Muscle of leg (tissue), 16 donors: Measurements from ENCODE around the gene GPRIN1. TPM values are rescaled to one million over a fixed set of nuclear protein-coding genes. Genes with fewer than 3 reads are reported as not detected.

Source experiments
- DNase-seq: peaks from one replicate; pipeline ENCODE4 v3.0.0; 2013
- H3K27ac ChIP-seq: one replicate; pipeline ENCODE4 v1.5.1; 2013; ENCODE audit warnings: mild to moderate bottlenecking, low read length, control low read depth
- H3K27me3 ChIP-seq: one replicate; pipeline ENCODE4 v1.6.1; 2013; ENCODE audit warnings: low read length; ENCODE audit not compliant: control insufficient read depth, insufficient read depth
- H3K36me3 ChIP-seq: one replicate; pipeline ENCODE4 v1.6.1; 2013; ENCODE audit warnings: low read length; ENCODE audit not compliant: control insufficient read depth, insufficient read depth
- H3K4me1 ChIP-seq: one replicate; pipeline ENCODE4 v1.6.1; 2013; ENCODE audit warnings: low read length; ENCODE audit not compliant: control insufficient read depth, insufficient read depth
- H3K4me3 ChIP-seq: one replicate; pipeline ENCODE4 v1.5.1; 2013; ENCODE audit warnings: low read length, control low read depth
- H3K9me3 ChIP-seq: replicated peaks from 2 replicates; pipeline ENCODE4 v1.6.1; 2013; ENCODE audit warnings: low read depth, low read length; ENCODE audit not compliant: control insufficient read depth
- WGBS: methylation state at CpG from one replicate; pipeline ENCODE4 v1.1.5; 2013; ENCODE audit warnings: missing lambda C conversion rate; ENCODE audit not compliant: insufficient coverage; 5-methylcytosine and 5-hydroxymethylcytosine counted together
- long read RNA-seq, 11 donors: transcript quantifications; one replicate each; lab custom pipeline, GENCODE V29; 2026
- polyA plus RNA-seq, 8 donors: library from polyadenylated mRNA; unstranded; fragments of 120-200 nt; gene quantifications; one replicate each; pipeline versions ENCODE4 v1.2.1 to v1.2.3, GENCODE V29; 2013; ENCODE audit warnings: inconsistent platforms in 1 of 8, low replicate concordance in 1 of 8; ENCODE audit not compliant: insufficient read length in 8 of 8, insufficient read depth in 1 of 8
- total RNA-seq: library from RNA; stranded (reverse); fragments of 120-200 nt; gene quantifications from one replicate; pipeline ENCODE4 v1.2.4, GENCODE V29; 2013

Gene GPRIN1
- 0.49 TPM for total RNA-seq
- 1 to 10 TPM in 1 of 8 donors, under 1 TPM in 7; 0.51 to 2.8 (median 0.77) TPM for polyA plus RNA-seq
- long read RNA-seq, donor 1 = 0 reads
- long read RNA-seq, donor 2 = 0 reads
- long read RNA-seq, donor 3 = 0 reads
- long read RNA-seq, donor 4, full-length matches to known transcripts = 1 of 1 reads
- long read RNA-seq, donor 4, partial matches to known transcripts = 0 of 1 reads
- long read RNA-seq, donor 4, other reads (novel, unspliced or antisense) = 0 of 1 reads
- long read RNA-seq, donor 5 = 0 reads
- long read RNA-seq, donor 6 = 0 reads
- long read RNA-seq, donor 7, full-length matches to known transcripts = 1 of 1 reads
- long read RNA-seq, donor 7, partial matches to known transcripts = 0 of 1 reads
- long read RNA-seq, donor 7, other reads (novel, unspliced or antisense) = 0 of 1 reads
- long read RNA-seq, donor 8 = 0 reads
- long read RNA-seq, donor 9 = 0 reads
- long read RNA-seq, donor 10 = 0 reads
- long read RNA-seq, donor 11 = 0 reads

DNA sequence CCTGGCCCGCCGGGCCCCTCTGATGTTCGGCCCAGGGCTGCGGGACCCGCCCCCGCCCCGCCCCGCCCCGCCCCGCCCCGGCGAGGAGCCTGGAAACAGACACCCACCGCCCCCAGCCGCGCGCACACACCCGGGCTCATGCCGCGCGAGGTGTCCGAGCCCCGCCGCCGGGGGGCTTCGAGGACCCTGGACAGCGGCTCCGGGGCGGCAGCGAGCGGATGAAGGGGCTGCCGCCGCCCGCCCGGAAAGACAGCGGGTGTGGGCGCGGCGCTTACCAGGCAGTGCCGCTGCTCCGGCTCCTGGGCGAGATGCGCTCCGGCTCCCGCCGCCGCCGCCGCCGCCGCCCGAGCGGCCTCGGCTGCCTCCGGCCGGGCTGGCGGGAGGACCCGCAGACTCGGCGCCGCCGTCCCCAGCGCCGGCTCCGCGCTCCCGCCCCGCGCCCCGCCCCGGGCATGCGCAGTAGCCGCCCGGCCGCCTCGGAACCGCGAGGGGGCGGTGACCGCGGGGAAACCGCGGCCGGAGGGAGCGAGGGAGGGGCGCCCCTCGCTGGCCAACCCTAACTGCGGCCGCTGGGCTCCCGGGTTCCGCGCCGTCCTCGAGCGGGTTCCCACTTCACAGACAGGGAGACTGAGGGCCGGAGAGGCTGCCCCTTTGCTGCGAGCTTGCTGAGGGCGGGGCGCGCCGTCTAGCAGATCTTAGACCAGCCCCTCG, at the start of gene GPRIN1:
Gene GPRIN1 (minus strand): TSS at position 433 of the 711 bp plus-strand sequence. CDS start 10,322 bp downstream, outside the sequence.
- DNase-seq = peak; percentile 71
- Histone ChIP-seq H3K27me3 (peaks cover 24% of the 10 kb centered on the region), H3K9me3 (no peaks in the 10 kb centered on the region), H3K4me3 (peak within 1 kb of the TSS; percentile 46), H3K4me1 (peaks cover 9% of the 10 kb centered on the region), H3K27ac (no peak within 1 kb of the TSS), H3K36me3 (no peaks in the 10 kb centered on the region)
- under 1% methylated on average over 94 of the region's 101 CpGs for WGBS

DNA sequence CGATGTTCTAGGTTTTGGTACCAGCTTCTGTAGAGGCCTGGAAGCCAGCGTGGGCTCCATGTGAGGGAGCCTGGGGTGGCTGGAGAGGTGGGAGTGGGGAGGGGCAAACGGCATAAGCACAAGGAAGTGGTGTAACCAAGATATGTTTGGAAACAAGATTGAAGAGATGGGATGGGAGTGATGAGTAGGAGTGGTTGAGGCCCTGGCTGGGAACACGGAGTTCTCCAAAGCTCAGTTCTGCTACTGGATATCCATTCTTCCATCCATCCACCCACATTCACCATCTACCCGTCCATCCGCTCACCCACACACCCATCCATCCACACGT, 49.5 kb upstream of the GPRIN1 start:
- Histone ChIP-seq H3K9me3 (no peaks in the 10 kb centered on the region), H3K27me3 (peaks cover 14% of the 10 kb centered on the region), H3K4me3 (no peak overlapping the region), H3K4me1 (peaks cover 9% of the 10 kb centered on the region), H3K27ac (no peak overlapping the region), H3K36me3 (peaks cover 19% of the 10 kb centered on the region)
- WGBS = 82% methylated on average over 6 of the region's 7 CpGs
- no peak for DNase-seq

DNA sequence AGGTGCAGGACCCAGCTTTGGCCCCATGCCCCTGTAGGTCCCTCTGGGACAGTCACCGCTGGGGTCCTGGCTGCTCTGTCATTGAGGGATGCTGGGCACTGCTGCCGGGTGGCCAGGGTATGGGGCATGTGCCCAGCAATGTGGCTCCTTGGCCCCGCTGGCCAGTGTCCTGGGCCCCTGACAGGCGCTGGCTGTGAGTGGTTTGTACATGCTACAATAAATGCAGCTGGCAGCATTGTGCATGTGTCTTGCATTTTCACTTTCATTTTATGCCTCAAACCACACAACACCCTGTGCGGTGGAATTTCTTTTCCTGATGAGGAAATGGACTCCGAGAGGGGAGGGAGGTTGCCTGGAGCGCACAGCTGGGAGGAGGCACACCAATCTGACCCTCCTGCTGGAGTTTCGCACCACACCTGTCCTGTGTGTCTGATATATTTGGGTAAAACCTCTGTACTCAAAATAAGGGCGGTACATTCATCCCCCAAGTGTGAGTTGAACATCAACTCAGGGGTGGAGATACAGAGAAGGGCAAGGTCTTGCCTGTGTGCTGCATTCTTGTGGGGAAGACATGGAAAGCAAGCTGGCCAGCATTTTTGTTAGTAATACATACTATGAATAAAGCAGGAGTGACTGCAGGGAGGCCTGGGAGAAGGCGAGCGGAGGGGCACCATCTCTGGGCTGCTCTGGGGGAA, 49.0 kb upstream of the GPRIN1 start:
- H3K9me3 ChIP-seq = no peaks in the 10 kb centered on the region
- peaks cover 23% of the 10 kb centered on the region for H3K36me3 ChIP-seq
- WGBS = 49% methylated on average over 5 of the region's 11 CpGs
- H3K4me3 ChIP-seq = no peak overlapping the region
- peaks cover 9% of the 10 kb centered on the region for H3K27me3 ChIP-seq
- H3K4me1 ChIP-seq = peaks cover 13% of the 10 kb centered on the region
- H3K27ac ChIP-seq = no peak overlapping the region
- peak; percentile 43 for DNase-seq

- peak; percentile 78 for DNase-seq
- no peak overlapping the region for H3K27ac ChIP-seq
Measured at GRCh38 chr5:176658007-176658599, 48.1 kb upstream of the GPRIN1 start.

DNA sequence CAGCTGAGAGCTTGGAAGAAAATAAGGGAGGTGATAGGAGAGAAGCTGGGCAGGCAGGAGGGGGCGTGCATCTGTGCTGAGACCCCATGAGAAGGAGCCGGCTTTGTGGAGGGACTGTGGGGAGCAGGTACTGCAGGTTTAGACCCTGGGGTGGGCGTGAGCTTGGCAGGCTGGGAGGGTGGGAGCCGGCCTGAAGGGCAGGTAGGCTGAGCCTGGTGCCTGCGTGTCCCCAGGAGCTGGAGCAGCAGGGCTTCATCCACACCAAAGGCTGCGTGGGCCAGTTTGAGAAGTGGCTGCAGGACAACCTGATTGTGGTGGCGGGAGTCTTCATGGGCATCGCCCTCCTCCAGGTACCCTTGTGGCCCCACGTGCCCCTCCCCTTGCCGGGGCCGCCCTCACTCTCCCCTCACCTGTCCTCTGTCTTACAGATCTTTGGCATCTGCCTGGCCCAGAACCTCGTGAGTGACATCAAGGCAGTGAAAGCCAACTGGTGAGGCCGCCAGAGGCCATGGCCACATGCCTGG, 46.6 kb upstream of the GPRIN1 start:
- Histone ChIP-seq H3K4me1 (peaks cover 28% of the 10 kb centered on the region), H3K27me3 (no peaks in the 10 kb centered on the region), H3K4me3 (no peak overlapping the region), H3K36me3 (peaks cover 38% of the 10 kb centered on the region), H3K9me3 (no peaks in the 10 kb centered on the region), H3K27ac (no peak overlapping the region)
- no peak for DNase-seq
- WGBS = 83% methylated on average over 11 of the region's 13 CpGs

More at GRCh38 chr5:176658007-176658599, 48.1 kb upstream of the GPRIN1 start:
- peaks cover 4% of the 10 kb centered on the region for H3K27me3 ChIP-seq
- H3K9me3 ChIP-seq = no peaks in the 10 kb centered on the region
- peaks cover 20% of the 10 kb centered on the region for H3K4me1 ChIP-seq
- H3K36me3 ChIP-seq = peaks cover 32% of the 10 kb centered on the region
- H3K4me3 ChIP-seq = no peak overlapping the region
- WGBS = 62% methylated on average over 4 of the region's 14 CpGs

DNA sequence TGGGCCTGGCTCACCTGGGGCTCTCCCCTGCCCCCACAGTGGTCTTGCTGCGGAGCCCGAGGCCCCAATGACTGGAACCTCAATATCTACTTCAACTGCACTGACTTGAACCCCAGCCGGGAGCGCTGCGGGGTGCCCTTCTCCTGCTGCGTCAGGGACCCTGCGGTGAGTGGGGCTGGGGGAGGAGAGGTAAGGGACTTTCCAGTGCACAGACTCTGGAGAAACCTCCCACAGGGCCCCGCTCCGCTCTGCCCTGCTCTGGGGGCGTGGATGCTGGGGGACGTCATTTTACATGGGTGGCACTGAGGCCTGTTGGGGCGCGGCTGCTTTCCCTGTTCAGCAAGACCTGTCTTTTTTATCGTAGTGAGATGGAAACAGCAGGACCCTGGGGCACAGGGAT, 44.9 kb upstream of the GPRIN1 start:
- H3K27ac ChIP-seq = no peak overlapping the region
- H3K4me3 ChIP-seq = no peak overlapping the region
- H3K36me3 ChIP-seq = peaks cover 38% of the 10 kb centered on the region
- H3K4me1 ChIP-seq = peaks cover 45% of the 10 kb centered on the region
- no peaks in the 10 kb centered on the region for H3K27me3 ChIP-seq
- DNase-seq = no peak
- H3K9me3 ChIP-seq = no peaks in the 10 kb centered on the region
- WGBS = no CpG with 5 or more reads among the region's 14 CpGs

- 81% methylated on average over 18 of the region's 18 CpGs for WGBS
- DNase-seq = peak; percentile 50
- Histone ChIP-seq H3K36me3 (peaks cover 38% of the 10 kb centered on the region), H3K4me1 (peaks cover 46% of the 10 kb centered on the region), H3K27ac (peak overlapping the region; percentile 13), H3K4me3 (no peak overlapping the region), H3K27me3 (no peaks in the 10 kb centered on the region), H3K9me3 (no peaks in the 10 kb centered on the region)
Measured at GRCh38 chr5:176653401-176654385, 43.7 kb upstream of the GPRIN1 start.

DNA sequence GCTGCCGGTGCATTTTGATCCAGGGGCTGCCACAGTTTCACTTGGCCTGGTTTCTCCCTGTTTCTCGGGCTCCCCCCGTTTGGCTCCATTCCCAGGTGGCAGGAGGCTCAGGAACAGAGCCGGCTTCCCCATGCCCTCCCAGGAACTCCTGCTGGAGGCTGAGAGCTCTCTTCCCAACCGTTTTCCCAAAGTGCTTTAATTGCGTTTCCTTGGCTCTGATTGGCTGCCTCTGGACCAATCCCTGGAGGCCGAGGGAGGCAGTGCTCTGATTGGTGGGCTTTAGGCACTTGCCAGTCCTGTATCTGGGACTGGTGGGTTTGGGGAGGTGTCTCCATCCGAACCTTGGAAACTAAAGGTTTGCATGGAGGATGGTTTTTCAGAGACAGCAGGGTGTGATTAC, 42.2 kb upstream of the GPRIN1 start:
- peaks cover 52% of the 10 kb centered on the region for H3K4me1 ChIP-seq
- H3K27ac ChIP-seq = no peak overlapping the region
- no peak for DNase-seq
- no peaks in the 10 kb centered on the region for H3K27me3 ChIP-seq
- peaks cover 34% of the 10 kb centered on the region for H3K36me3 ChIP-seq
- H3K4me3 ChIP-seq = no peak overlapping the region
- no peaks in the 10 kb centered on the region for H3K9me3 ChIP-seq
- 62% methylated on average over 4 of the region's 8 CpGs for WGBS

DNA sequence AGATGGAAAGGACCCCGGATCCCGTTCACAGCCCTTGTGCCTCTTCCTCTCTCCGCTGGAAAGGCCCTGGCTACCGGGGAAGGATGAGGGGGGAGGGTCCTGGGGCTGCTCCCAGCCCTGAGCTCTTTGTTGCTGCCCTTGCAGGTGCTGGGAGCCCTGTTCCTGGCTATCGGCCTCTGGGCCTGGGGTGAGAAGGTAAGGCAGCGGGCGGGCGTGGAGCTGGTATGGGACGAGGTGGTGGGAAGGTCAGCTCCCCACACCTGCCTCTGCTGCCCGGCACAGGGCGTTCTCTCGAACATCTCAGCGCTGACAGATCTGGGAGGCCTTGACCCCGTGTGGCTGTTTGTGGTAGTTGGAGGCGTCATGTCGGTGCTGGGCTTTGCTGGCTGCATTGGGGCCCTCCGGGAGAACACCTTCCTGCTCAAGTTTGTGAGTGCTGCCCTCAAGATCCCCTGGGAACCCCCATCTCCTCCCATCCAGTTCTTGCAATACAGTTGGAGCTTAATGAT, 41.6 kb upstream of the GPRIN1 start:
- no peaks in the 10 kb centered on the region for H3K27me3 ChIP-seq
- H3K4me1 ChIP-seq = peaks cover 55% of the 10 kb centered on the region
- 76% methylated on average over 7 of the region's 17 CpGs for WGBS

More for the DNA sequence above, 41.6 kb upstream of the GPRIN1 start:
- no peak overlapping the region for H3K4me3 ChIP-seq
- DNase-seq = no peak
- H3K9me3 ChIP-seq = no peaks in the 10 kb centered on the region
- H3K27ac ChIP-seq = no peak overlapping the region
- peaks cover 28% of the 10 kb centered on the region for H3K36me3 ChIP-seq
